Endothelial cell of umbilical vein (primary cell): ENCODE results near the gene CD300LF. TPM values are rescaled to one million over a fixed set of nuclear protein-coding genes. Genes with fewer than 3 reads are reported as not detected.

Experiments used
- BruUV-seq: library from RNA; stranded (reverse); fragments of 400-500 nt; replicated peaks from 2 replicates; lab custom pipeline; 2021; lab: Mats Ljungman, UMichigan
- CTCF ChIA-PET: fragments of 300-600, 350-600 bp; sonication (Branson Sonifier 250); formaldehyde crosslinking; loops from one replicate; lab custom pipeline; 2021; ENCODE audit warnings: antibody characterized with exemption, inconsistent platforms; lab: Charles Lee
- POLR2A ChIA-PET: fragments of 300-600, 350-600 bp; sonication (Branson Sonifier 250); formaldehyde crosslinking; loops from one replicate; lab custom pipeline; 2021; ENCODE audit warnings: antibody characterized with exemption, inconsistent platforms; lab: Charles Lee
- DNase-seq: peaks from one replicate; pipeline ENCODE4 v3.0.0-alpha.2; 2011; ENCODE audit warnings: low read depth, low spot score
- FAIRE-seq: peaks from 2 replicates; lab custom pipeline; 2011; peaks lifted over from hg19 to GRCh38; lab: Jason Lieb, UNC
- H2AFZ ChIP-seq: 2 replicates; pipeline ENCODE4 v1.6.0; 2012; ENCODE audit warnings: low read depth, low read length, control low read depth, inconsistent platforms
- H3K27ac ChIP-seq: 2 replicates; pipeline ENCODE4 v1.5.1; 2011; ENCODE audit warnings: low read depth, mild to moderate bottlenecking, control low read depth, low read length, moderate library complexity; ENCODE audit not compliant: insufficient read depth
- H3K27me3 ChIP-seq, 2 experiments: 2 replicates each; pipeline versions ENCODE4 v1.6.0 to v1.6.1; 2011; ENCODE audit warnings: low read length in 2 of 2, mixed read lengths in 1 of 2; ENCODE audit not compliant: control insufficient read depth in 2 of 2, insufficient read depth in 2 of 2
- H3K36me3 ChIP-seq, 2 experiments: 2 replicates in 1 of 2; 3 replicates in 1 of 2; pipeline ENCODE4 v1.5.1; 2011; ENCODE audit warnings: low read length in 2 of 2, mild to moderate bottlenecking in 1 of 2, moderate library complexity in 1 of 2; ENCODE audit not compliant: control insufficient read depth in 2 of 2, insufficient read depth in 2 of 2; ENCODE audit errors: extremely low read depth in 1 of 2
- H3K4me1 ChIP-seq: 3 replicates; pipeline ENCODE4 v1.5.1; 2011; ENCODE audit warnings: mild to moderate bottlenecking, low read length; ENCODE audit not compliant: control insufficient read depth, insufficient read depth; ENCODE audit errors: extremely low read depth
- H3K4me2 ChIP-seq: 2 replicates; pipeline ENCODE4 v1.6.1; 2011; ENCODE audit warnings: low read length, control low read depth, mixed read lengths; ENCODE audit not compliant: insufficient read depth
- H3K4me3 ChIP-seq, 3 experiments: fragments of 200-600 bp in 1 of 3; sonication (generic), shearing (Covaris generic) in 1 of 3; replicated peaks in 1 of 3; 2 replicates each; pipeline ENCODE4 v1.5.1; 2011 to 2016; ENCODE audit warnings: control low read depth in 3 of 3, low read length in 3 of 3, mild to moderate bottlenecking in 2 of 3, inconsistent platforms in 1 of 3, low read depth in 1 of 3, moderate library complexity in 1 of 3; ENCODE audit not compliant: insufficient read depth in 1 of 3
- H3K79me2 ChIP-seq: 2 replicates; pipeline ENCODE4 v1.6.0; 2012; ENCODE audit warnings: low read length, inconsistent platforms; ENCODE audit not compliant: control insufficient read depth, insufficient read depth
- H3K9ac ChIP-seq: replicated peaks from 2 replicates; pipeline ENCODE3; 2011; ENCODE audit warnings: low read length, control low read depth; ENCODE audit not compliant: insufficient read depth; ENCODE audit errors: extremely low read depth
- H3K9me1 ChIP-seq: replicated peaks from 3 replicates; pipeline ENCODE4 v1.6.0; 2011; ENCODE audit warnings: mild to moderate bottlenecking, low read length; ENCODE audit not compliant: control insufficient read depth, insufficient read depth; ENCODE audit errors: extremely low read depth
- H3K9me3 ChIP-seq: replicated peaks from 2 replicates; pipeline ENCODE4 v1.5.1; 2012; ENCODE audit warnings: low read length, inconsistent platforms; ENCODE audit not compliant: control insufficient read depth, insufficient read depth
- H4K20me1 ChIP-seq: replicated peaks from 2 replicates; pipeline ENCODE3; 2011; ENCODE audit warnings: mild to moderate bottlenecking, low read length; ENCODE audit not compliant: control insufficient read depth, insufficient read depth; ENCODE audit errors: extremely low read depth
- CTCF ChIP-seq, 2 donors: IDR thresholded peaks; 1 replicate in 1 of 2; 2 replicates in 1 of 2; pipeline ENCODE4 v1.5.1; 2011; ENCODE audit warnings: low read length in 2 of 2, mild to moderate bottlenecking in 2 of 2, moderate library complexity in 2 of 2, control low read depth in 1 of 2, inconsistent platforms in 1 of 2, low read depth in 1 of 2; ENCODE audit not compliant: insufficient read depth in 1 of 2; ENCODE audit errors: extremely low read depth in 1 of 2
- EZH2 ChIP-seq: IDR thresholded peaks from 2 replicates; pipeline ENCODE4 v1.6.1; 2012; ENCODE audit warnings: borderline replicate concordance, low read depth, mild to moderate bottlenecking, moderate library complexity, low read length, inconsistent platforms; ENCODE audit not compliant: severe bottlenecking
- FOS ChIP-seq: IDR thresholded peaks from 2 replicates; pipeline ENCODE4 v1.6.1; 2011; ENCODE audit warnings: mild to moderate bottlenecking, low read length, moderate library complexity, borderline replicate concordance; ENCODE audit not compliant: insufficient read depth
- GATA2 ChIP-seq: IDR thresholded peaks from 2 replicates; pipeline ENCODE4 v1.7.0; 2011; ENCODE audit warnings: low read depth, mild to moderate bottlenecking, moderate library complexity, mixed read lengths, low read length; ENCODE audit not compliant: insufficient read length, insufficient read depth
- JUN ChIP-seq: IDR thresholded peaks from 2 replicates; pipeline ENCODE4 v1.6.1; 2011; ENCODE audit warnings: borderline replicate concordance, low read depth; ENCODE audit not compliant: insufficient read length, insufficient read depth
- MAX ChIP-seq: IDR thresholded peaks from 2 replicates; pipeline ENCODE4 v1.6.1; 2011; ENCODE audit not compliant: insufficient read depth, insufficient read length
- MYC ChIP-seq: IDR thresholded peaks from one replicate; pipeline ENCODE4 v1.6.1; 2011; ENCODE audit warnings: mild to moderate bottlenecking, low read depth, low read length
- POLR2A ChIP-seq: IDR thresholded peaks from 2 replicates; pipeline ENCODE4 v1.6.1; 2012; ENCODE audit warnings: low read depth, mild to moderate bottlenecking, control low read depth, low read length
- POLR2AphosphoS5 ChIP-seq: IDR thresholded peaks from 2 replicates; pipeline ENCODE4 v1.6.1; 2012; ENCODE audit warnings: low read depth, mild to moderate bottlenecking, control low read depth, low read length, moderate library complexity; ENCODE audit not compliant: insufficient read depth
- dilution Hi-C: fragments of 300-500 bp; cut with MboI; formaldehyde crosslinking; loops from one replicate; pipeline ENCODE4 v1.15.0; 2019; ENCODE audit warnings: low sequenced_read_pairs; ENCODE audit not compliant: extremely low pct_ligation_motif_present
- intact Hi-C: fragments of 100-400 bp; cut with micrococcal nuclease; formaldehyde crosslinking; loops from one replicate; pipeline ENCODE4 v1.10.0; 2022
- polyA plus RNA-seq, 4 experiments: library from polyadenylated mRNA; depleted of rRNA in 3 of 4; stranded (reverse) in 3 of 4; unstranded in 1 of 4; fragments of >200 nt; gene quantifications; 2 replicates each; pipeline versions ENCODE4 v1.2.1 to v1.2.3, GENCODE V29; 2011 to 2012; ENCODE audit warnings: missing spikeins in 1 of 4
- total RNA-seq: library from RNA; stranded (reverse); gene quantifications from 2 replicates; pipeline ENCODE4 v1.2.3, GENCODE V29; 2021

The CD300LF gene
- total and polyA plus RNA-seq, 2 donors (not counting 3 experiments of a cell fraction or from before 2014, with no cell fraction given), result not detected

GRCh38 chr17:74750327-74751069, 37.8 kb upstream of the CD300LF start:
- no peak for TF ChIP-seq POLR2AphosphoS5
- TF ChIP-seq EZH2, result no peak
- Histone ChIP-seq H3K79me2 (no peaks in the 10 kb centered on the region), H3K4me1 (peaks cover 4% of the 10 kb centered on the region), H3K9ac (no peak overlapping the region), H3K4me3 (no peak overlapping the region), H3K4me2 (no peak overlapping the region), H2AFZ (no peak overlapping the region), H4K20me1 (no peaks in the 10 kb centered on the region), H3K9me3 (no peaks in the 10 kb centered on the region), H3K27me3 (no peaks in the 10 kb centered on the region), H3K9me1 (no peaks in the 10 kb centered on the region), H3K36me3 (no peaks in the 10 kb centered on the region), H3K27ac (no peak overlapping the region)
- intact Hi-C loops (no loop called here), dilution Hi-C loops (no loop called here)
- FAIRE-seq (no peak), DNase-seq (no peak)
- ChIA-PET CTCF (interaction anchor here (0.9 to 2.3 kb wide), 6 partner anchors 17 to 112 kb away, joined by 3 to 17 read pairs (median 7); no protein-coding TSS in a partner anchor), POLR2A (interaction anchor here (1.7 kb wide), 1 partner anchor 26 kb away, joined by 5 read pairs; a partner anchor contains a TSS)
- no TSS peak for BruUV-seq

GRCh38 chr17:74750039-74750326, 37.3 kb upstream of the CD300LF start:
- no peak for TF ChIP-seq POLR2AphosphoS5
- no peak for TF ChIP-seq MAX
- TF ChIP-seq GATA2, result no peak
- TF ChIP-seq FOS, result no peak
- TF ChIP-seq EZH2, result no peak
- no peak for TF ChIP-seq POLR2A
- no peak for TF ChIP-seq JUN
- no peak for TF ChIP-seq CTCF (IDR thresholded peaks at IDR 0.05; ENCODE audit: extremely low read depth in 1 of 2, insufficient read depth in 1 of 2, low read depth in 1 of 2, low read length in 2 of 2)
- no peak for TF ChIP-seq MYC
- dilution Hi-C loops, result no loop called here
- POLR2A ChIA-PET, result interaction anchor here (1.7 kb wide), 1 partner anchor 27 kb away, joined by 5 read pairs; a partner anchor contains a TSS

More at GRCh38 chr17:74750039-74750326, 37.3 kb upstream of the CD300LF start:
- Histone ChIP-seq H3K9me1 (no peaks in the 10 kb centered on the region), H3K36me3 (no peaks in the 10 kb centered on the region), H3K4me3 (no peak overlapping the region), H3K27me3 (no peaks in the 10 kb centered on the region), H3K9ac (no peak overlapping the region), H3K9me3 (no peaks in the 10 kb centered on the region), H2AFZ (no peak overlapping the region), H3K4me2 (peak overlapping the region; percentile 82), H3K79me2 (no peaks in the 10 kb centered on the region), H4K20me1 (no peaks in the 10 kb centered on the region), H3K4me1 (peaks cover 4% of the 10 kb centered on the region), H3K27ac (no peak overlapping the region)
- BruUV-seq, result no TSS peak
- DNase-seq (no peak), FAIRE-seq (peak; percentile 18)
- intact Hi-C loops, result no loop called here
- CTCF ChIA-PET, result interaction anchor here (0.9 to 2.3 kb wide), 8 partner anchors 10 to 112 kb away, joined by 3 to 17 read pairs (median 5); no protein-coding TSS in a partner anchor
